Aorta (tissue), 5 donors: Measurements from ENCODE around the gene BMI1. TPM values are rescaled to one million over a fixed set of nuclear protein-coding genes. Genes with fewer than 3 reads are reported as not detected.

Experiments used
- ATAC-seq: fragments of 200-7000 bp; cut with Tn5 transposase; one replicate; pipeline ENCODE4 v1.9.1; 2022; ENCODE audit warnings: moderate library complexity; ENCODE audit not compliant: low FRiP score
- DNase-seq, 2 donors: peaks; one replicate each; pipeline ENCODE4 v3.0.0-alpha.2; 2020
- H3K27ac ChIP-seq, 2 donors: one replicate each; pipeline ENCODE4 v1.5.1; 2013; ENCODE audit warnings: low read length in 2 of 2, mild to moderate bottlenecking in 2 of 2, moderate library complexity in 2 of 2, control low read depth in 1 of 2, inconsistent platforms in 1 of 2, low read depth in 1 of 2
- H3K27me3 ChIP-seq, 2 donors: one replicate each; pipeline ENCODE4 v1.6.1; 2013; ENCODE audit warnings: control low read depth in 1 of 2, low read length in 1 of 2, mild to moderate bottlenecking in 1 of 2, moderate library complexity in 1 of 2; ENCODE audit not compliant: insufficient read depth in 2 of 2, control insufficient read depth in 1 of 2
- H3K36me3 ChIP-seq, 2 donors: one replicate each; pipeline ENCODE4 v1.6.1; 2013; ENCODE audit warnings: control low read depth in 1 of 2, low read length in 1 of 2, mild to moderate bottlenecking in 1 of 2; ENCODE audit not compliant: insufficient read depth in 2 of 2, control insufficient read depth in 1 of 2
- H3K4me1 ChIP-seq, 2 donors: one replicate each; pipeline ENCODE4 v1.6.1; 2013; ENCODE audit warnings: low read length in 2 of 2, control low read depth in 1 of 2, mild to moderate bottlenecking in 1 of 2, moderate library complexity in 1 of 2; ENCODE audit not compliant: insufficient read depth in 2 of 2, control insufficient read depth in 1 of 2
- H3K4me3 ChIP-seq, 2 donors: one replicate each; pipeline ENCODE4 v1.5.1; 2013; ENCODE audit warnings: low read length in 2 of 2, control low read depth in 1 of 2, mild to moderate bottlenecking in 1 of 2
- H3K9me3 ChIP-seq: one replicate; pipeline ENCODE4 v1.6.1; 2013; ENCODE audit warnings: mild to moderate bottlenecking, low read length; ENCODE audit not compliant: control insufficient read depth
- WGBS, 2 donors: extraction: QIAGEN DNeasy Blood & Tissue Kit; methylation state at CpG; one replicate each; pipeline ENCODE4 v1.1.7; 2013; 5-methylcytosine and 5-hydroxymethylcytosine counted together
- intact Hi-C, 2 donors: fragments of 100-400 bp; cut with DNase I; formaldehyde crosslinking; loops; one replicate each; pipeline versions ENCODE4 v1.14.2 to v1.15.0; 2022
- polyA plus RNA-seq, 2 donors: library from polyadenylated mRNA; stranded (reverse); fragments of 200-250 nt; gene quantifications; one replicate each; pipeline ENCODE4 v1.2.3, GENCODE V29; 2013
- total RNA-seq, 2 donors: library from RNA; stranded (reverse); fragmentation: NEBNext Ultra II Directional; extraction: Animal tissue kit (Norgen Biotek cat#: 25700); gene quantifications; one replicate each; pipeline ENCODE4 v1.2.1, GENCODE V29; 2021
- donor health status: healthy with polysubstance abuse.
- donor health status: Bipolar disorder and iron deficiency.
- donor health status: DM: no; HTN: no; CAD: no.
- donor health status: DM: no; HTN: no; CAD: no.
- donor health status: DM: yes; HTN: yes; CAD: no.

The BMI1 gene
- total and polyA plus RNA-seq, 4 donors, result 40.8 to 61.4 (median 55.4) TPM

- Histone ChIP-seq H3K27me3 (no peaks in the 10 kb centered on the region), H3K36me3 (no peaks in the 10 kb centered on the region), H3K27ac (no peak overlapping the region), H3K4me3 (no peak overlapping the region), H3K4me1 (no peaks in the 10 kb centered on the region), H3K9me3 (no peaks in the 10 kb centered on the region)
- intact Hi-C loops, result no loop called here
- DNase-seq (no peak), ATAC-seq (no peak)
- 87 to 93% methylated on average over 1 of the region's 1 CpG for WGBS, 2 donors
Measured at GRCh38 chr10:22365233-22365632, 44.3 kb downstream of the BMI1 start.

GRCh38 chr10:22365644-22366434, 44.9 kb downstream of the BMI1 start:
- intact Hi-C loops, result no loop called here
- WGBS, 2 donors, result 67 to 71% methylated on average over 4 of the region's 4 CpGs

GRCh38 chr10:22366435-22366703, 45.5 kb downstream of the BMI1 start:
- Histone ChIP-seq H3K27ac (no peak overlapping the region), H3K4me3 (no peak overlapping the region), H3K36me3 (no peaks in the 10 kb centered on the region), H3K9me3 (no peaks in the 10 kb centered on the region), H3K4me1 (no peaks in the 10 kb centered on the region), H3K27me3 (no peaks in the 10 kb centered on the region)
- intact Hi-C loops, result no loop called here
- ATAC-seq, result no peak
- no peak for DNase-seq

More at GRCh38 chr10:22365644-22366434, 44.9 kb downstream of the BMI1 start:
- Histone ChIP-seq H3K27me3 (no peaks in the 10 kb centered on the region), H3K9me3 (no peaks in the 10 kb centered on the region), H3K36me3 (no peaks in the 10 kb centered on the region), H3K4me3 (no peak overlapping the region), H3K27ac (no peak overlapping the region), H3K4me1 (no peaks in the 10 kb centered on the region)
- no peak for ATAC-seq
- no peak for DNase-seq

DNA sequence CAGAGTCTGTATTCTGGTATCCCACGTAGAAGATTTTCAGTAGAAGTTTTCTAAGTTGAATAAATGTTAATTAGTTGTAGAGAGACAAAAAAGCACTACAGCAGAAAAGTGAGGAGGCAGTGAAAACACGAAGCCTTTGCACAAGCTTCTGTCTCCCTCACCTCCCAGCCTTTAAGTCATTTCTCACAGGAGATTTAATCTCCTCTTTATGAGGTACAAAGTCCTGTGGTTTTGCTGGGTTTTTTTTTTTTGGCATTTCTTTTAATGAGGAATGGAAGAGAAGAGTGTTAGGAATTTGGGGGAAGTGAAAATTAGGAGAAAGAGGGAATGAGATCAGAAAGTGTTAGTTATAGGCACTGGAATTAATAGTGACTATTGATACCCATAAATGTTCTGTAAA, 45.9 kb downstream of the BMI1 start:
- intact Hi-C loops, result no loop called here
- H3K9me3 ChIP-seq, result no peaks in the 10 kb centered on the region
- ATAC-seq (no peak), DNase-seq (no peak)
- no peaks in the 10 kb centered on the region for H3K36me3 ChIP-seq
- 49 to 56% methylated on average over 2 of the region's 2 CpGs for WGBS, 2 donors
- H3K4me3 ChIP-seq, result no peak overlapping the region
- no peak overlapping the region for H3K27ac ChIP-seq
- no peaks in the 10 kb centered on the region for H3K4me1 ChIP-seq
- H3K27me3 ChIP-seq, result no peaks in the 10 kb centered on the region

DNA sequence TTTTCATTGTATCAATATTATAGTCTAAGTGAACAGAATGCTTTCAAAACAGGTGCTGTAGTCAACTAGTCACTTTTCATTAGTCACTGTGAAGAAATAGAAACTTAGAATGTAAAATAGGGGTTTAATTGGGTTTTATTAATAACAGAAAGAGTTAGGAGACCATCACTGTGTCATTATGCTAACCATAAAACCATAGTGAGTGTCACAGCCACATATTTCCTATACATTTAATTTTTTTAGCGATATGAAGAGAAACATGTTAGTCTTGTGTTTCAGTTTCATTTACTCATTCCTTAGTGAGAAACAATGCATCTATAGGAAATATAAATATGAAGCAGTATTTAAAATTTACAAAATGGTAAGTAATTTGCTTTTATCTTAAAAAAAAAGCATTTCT, 46.6 kb downstream of the BMI1 start:
- Histone ChIP-seq H3K4me3 (no peak overlapping the region), H3K27ac (no peak overlapping the region), H3K9me3 (no peaks in the 10 kb centered on the region), H3K27me3 (no peaks in the 10 kb centered on the region), H3K36me3 (no peaks in the 10 kb centered on the region), H3K4me1 (no peaks in the 10 kb centered on the region)
- intact Hi-C loops, result no loop called here
- no peak for DNase-seq
- 93 to 95% methylated on average over 1 of the region's 1 CpG for WGBS, 2 donors
- ATAC-seq, result no peak

- Histone ChIP-seq H3K27ac (no peak overlapping the region), H3K4me3 (no peak overlapping the region), H3K9me3 (no peaks in the 10 kb centered on the region), H3K27me3 (no peaks in the 10 kb centered on the region), H3K36me3 (no peaks in the 10 kb centered on the region), H3K4me1 (no peaks in the 10 kb centered on the region)
- no peak for ATAC-seq
- WGBS, 2 donors, result 89 to 91% methylated on average over 4 of the region's 4 CpGs
- intact Hi-C loops, result no loop called here
- no peak for DNase-seq
Measured at GRCh38 chr10:22368402-22368801, 47.5 kb downstream of the BMI1 start.

- H3K27me3 ChIP-seq, result no peaks in the 10 kb centered on the region
- ATAC-seq (no peak), DNase-seq (no peak)
- H3K9me3 ChIP-seq, result no peaks in the 10 kb centered on the region
- intact Hi-C loops, result no loop called here
- no peaks in the 10 kb centered on the region for H3K36me3 ChIP-seq
- H3K4me3 ChIP-seq, result no peak overlapping the region
- H3K27ac ChIP-seq, result no peak overlapping the region
- 48 to 74% methylated on average over 2 of the region's 2 CpGs for WGBS, 2 donors
- no peaks in the 10 kb centered on the region for H3K4me1 ChIP-seq
Measured at GRCh38 chr10:22368981-22369380, 48.1 kb downstream of the BMI1 start.

- Histone ChIP-seq H3K27ac (no peak overlapping the region), H3K4me1 (no peaks in the 10 kb centered on the region), H3K4me3 (no peak overlapping the region), H3K36me3 (no peaks in the 10 kb centered on the region), H3K27me3 (no peaks in the 10 kb centered on the region), H3K9me3 (no peaks in the 10 kb centered on the region)
- ATAC-seq (no peak), DNase-seq (no peak)
- intact Hi-C loops, result no loop called here
- 85 to 92% methylated on average over 5 of the region's 5 CpGs for WGBS, 2 donors
Measured at GRCh38 chr10:22369434-22370072, 48.7 kb downstream of the BMI1 start.

DNA sequence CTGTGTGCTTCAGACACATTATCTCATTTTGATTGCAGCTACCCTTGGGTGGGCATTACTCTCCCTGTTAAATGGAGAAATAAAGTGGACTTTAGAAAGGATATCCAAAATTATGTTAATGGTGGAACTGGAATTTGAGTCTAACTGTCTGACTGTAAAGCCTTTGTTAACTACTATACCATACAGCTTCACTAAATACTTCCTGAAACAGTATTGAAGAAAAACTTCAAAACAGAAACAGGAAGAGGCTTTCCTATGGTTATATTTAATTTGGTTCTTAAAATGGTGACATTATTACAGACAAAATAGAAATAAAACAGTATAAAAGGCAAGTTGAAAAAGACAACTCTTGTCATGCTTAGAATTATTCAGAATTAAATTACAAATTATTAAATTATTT, 49.4 kb downstream of the BMI1 start:
- ATAC-seq, result no peak
- Histone ChIP-seq H3K4me1 (no peaks in the 10 kb centered on the region), H3K9me3 (no peaks in the 10 kb centered on the region), H3K4me3 (no peak overlapping the region), H3K27me3 (no peaks in the 10 kb centered on the region), H3K36me3 (no peaks in the 10 kb centered on the region), H3K27ac (no peak overlapping the region)
- no peak for DNase-seq
- intact Hi-C loops, result no loop called here
